ENCODE results near the gene TXLNB.

GRCh38 chr6:139313229-139313628 lies 21.4 kb upstream of the TXLNB start:
- TF ChIP-seq, protein P1, sequence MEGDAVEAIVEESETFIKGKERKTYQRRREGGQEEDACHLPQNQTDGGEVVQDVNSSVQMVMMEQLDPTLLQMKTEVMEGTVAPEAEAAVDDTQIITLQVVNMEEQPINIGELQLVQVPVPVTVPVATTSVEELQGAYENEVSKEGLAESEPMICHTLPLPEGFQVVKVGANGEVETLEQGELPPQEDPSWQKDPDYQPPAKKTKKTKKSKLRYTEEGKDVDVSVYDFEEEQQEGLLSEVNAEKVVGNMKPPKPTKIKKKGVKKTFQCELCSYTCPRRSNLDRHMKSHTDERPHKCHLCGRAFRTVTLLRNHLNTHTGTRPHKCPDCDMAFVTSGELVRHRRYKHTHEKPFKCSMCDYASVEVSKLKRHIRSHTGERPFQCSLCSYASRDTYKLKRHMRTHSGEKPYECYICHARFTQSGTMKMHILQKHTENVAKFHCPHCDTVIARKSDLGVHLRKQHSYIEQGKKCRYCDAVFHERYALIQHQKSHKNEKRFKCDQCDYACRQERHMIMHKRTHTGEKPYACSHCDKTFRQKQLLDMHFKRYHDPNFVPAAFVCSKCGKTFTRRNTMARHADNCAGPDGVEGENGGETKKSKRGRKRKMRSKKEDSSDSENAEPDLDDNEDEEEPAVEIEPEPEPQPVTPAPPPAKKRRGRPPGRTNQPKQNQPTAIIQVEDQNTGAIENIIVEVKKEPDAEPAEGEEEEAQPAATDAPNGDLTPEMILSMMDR (IDR thresholded peaks at IDR 0.05 in 8 of 11, conservative IDR thresholded peaks at IDR 0.05 in 3 of 11) = no peak
- no peak for TF ChIP-seq POLR2A (IDR thresholded peaks at IDR 0.05)

All from spleen (tissue), 7 donors.